IPS DF 6.9 (cell line): ENCODE measurements around the gene FOXK1.
"Not testable (repeated sequence)": the region's sequence is repeated elsewhere in the genome, so short reads cannot be mapped to it uniquely, and the experiment has no call there.

Experiments
- DNase-seq: peaks from one replicate; pipeline ENCODE4 v3.0.0-alpha.2; 2013; ENCODE audit warnings: low read depth, low spot score
- H3K27ac ChIP-seq: one replicate; pipeline ENCODE4 v1.5.1; 2013; ENCODE audit warnings: low read length, control low read depth
- H3K27me3 ChIP-seq: 2 replicates; pipeline ENCODE4 v1.6.1; 2013; ENCODE audit warnings: mild to moderate bottlenecking, low read length; ENCODE audit not compliant: control insufficient read depth, insufficient read depth
- H3K36me3 ChIP-seq: 2 replicates; pipeline ENCODE4 v1.6.1; 2013; ENCODE audit warnings: low read length; ENCODE audit not compliant: control insufficient read depth, insufficient read depth
- H3K4me1 ChIP-seq: 2 replicates; pipeline ENCODE4 v1.6.1; 2013; ENCODE audit warnings: low read length; ENCODE audit not compliant: control insufficient read depth, insufficient read depth
- H3K4me3 ChIP-seq: 2 replicates; pipeline ENCODE4 v1.5.1; 2013; ENCODE audit warnings: mild to moderate bottlenecking, low read length
- H3K9me3 ChIP-seq: 2 replicates; pipeline ENCODE4 v1.6.1; 2013; ENCODE audit warnings: low read length, inconsistent platforms; ENCODE audit not compliant: control insufficient read depth, insufficient read depth
- WGBS: extraction: QIAGEN DNeasy Blood & Tissue Kit; methylation state at CpG from one replicate; pipeline ENCODE4 v1.1.7; 2013; ENCODE audit warnings: mixed read lengths, missing lambda C conversion rate; ENCODE audit not compliant: insufficient read length, insufficient coverage; 5-methylcytosine and 5-hydroxymethylcytosine counted together

The FOXK1 gene

DNA sequence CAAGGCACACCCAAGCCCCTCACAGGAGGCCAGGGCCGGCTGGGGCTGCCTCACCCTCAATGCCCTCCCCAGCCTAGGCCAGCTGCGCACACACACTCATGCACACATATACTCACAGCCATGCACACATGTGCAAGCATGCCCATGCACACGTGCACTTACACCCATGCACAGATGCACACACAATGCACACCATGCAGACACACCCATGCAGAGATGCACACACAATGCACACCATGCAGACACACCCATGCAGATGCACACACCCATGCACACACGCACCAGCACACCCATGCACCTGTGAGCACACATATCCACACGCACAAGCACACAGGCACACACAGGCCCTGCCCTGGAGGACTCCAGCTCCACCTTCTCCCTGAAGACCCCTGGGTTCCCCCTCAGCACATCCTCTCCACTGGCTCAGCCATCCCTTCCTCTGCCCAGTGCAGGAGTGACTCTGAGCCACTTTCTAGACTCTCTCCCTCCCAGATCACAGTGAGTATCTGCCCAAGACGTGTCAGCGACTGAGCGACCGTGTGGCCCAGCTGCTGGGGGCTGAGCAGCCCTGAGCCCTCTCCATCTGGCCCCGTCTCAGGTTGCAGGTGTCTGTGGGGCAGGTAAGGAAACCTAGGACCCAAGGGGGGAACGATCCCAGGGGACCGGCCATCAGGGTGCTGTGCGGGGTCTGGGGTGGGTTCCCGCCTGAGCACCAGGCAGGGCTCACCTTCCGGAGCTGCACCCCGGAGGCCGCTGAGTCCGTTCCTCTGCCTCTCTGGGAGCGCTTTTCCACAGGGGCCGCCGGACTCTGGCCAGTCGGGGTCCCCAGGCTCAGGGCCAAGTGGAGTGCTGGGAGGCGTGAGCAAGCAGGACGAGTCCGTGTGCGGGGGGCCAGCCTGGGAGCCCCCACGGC is 119.1 kb downstream of the FOXK1 start:
- H3K27me3 ChIP-seq: no peaks in the 10 kb centered on the region
- no peaks in the 10 kb centered on the region for H3K9me3 ChIP-seq
- WGBS: no CpG with 5 or more reads among the region's 27 CpGs
- DNase-seq: no peak
- no peaks in the 10 kb centered on the region for H3K4me1 ChIP-seq
- H3K27ac ChIP-seq: no peak overlapping the region
- H3K36me3 ChIP-seq: no peaks in the 10 kb centered on the region
- H3K4me3 ChIP-seq: no peak overlapping the region

- WGBS: no CpG with 5 or more reads among the region's 18 CpGs
- H3K4me1 ChIP-seq: no peaks in the 10 kb centered on the region
- H3K9me3 ChIP-seq: no peaks in the 10 kb centered on the region
- no peak overlapping the region for H3K27ac ChIP-seq
- H3K27me3 ChIP-seq: no peaks in the 10 kb centered on the region
- no peak overlapping the region for H3K4me3 ChIP-seq
- DNase-seq: no peak
- H3K36me3 ChIP-seq: no peaks in the 10 kb centered on the region
Observed at GRCh38 chr7:4801839-4802231, 119.7 kb downstream of the FOXK1 start.

DNA sequence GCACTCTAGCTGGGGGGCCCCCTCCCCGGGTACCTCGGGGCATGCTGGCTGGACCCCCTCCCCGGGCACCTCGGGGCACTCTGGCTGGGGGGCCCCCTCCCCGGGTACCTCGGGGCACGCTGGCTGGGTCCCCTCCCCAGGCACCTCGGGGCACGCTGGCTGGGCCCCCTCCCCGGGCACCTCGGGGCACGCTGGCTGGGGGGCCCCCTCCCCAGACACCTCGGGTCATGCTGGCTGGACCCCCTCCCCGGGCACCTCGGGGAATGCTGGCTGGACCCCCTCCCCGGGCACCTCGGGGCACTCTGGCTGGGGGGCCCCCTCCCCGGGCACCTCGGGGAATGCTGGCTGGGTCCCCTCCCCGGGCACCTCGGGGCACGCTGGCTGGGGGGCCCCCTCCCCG is 120.5 kb downstream of the FOXK1 start:
- not testable (repeated sequence) for H3K4me1 ChIP-seq, H3K9me3 ChIP-seq, DNase-seq, H3K27me3 ChIP-seq, H3K4me3 ChIP-seq, H3K27ac ChIP-seq, H3K36me3 ChIP-seq
- WGBS: no CpG with 5 or more reads among the region's 23 CpGs

GRCh38 chr7:4803397-4804241 is 121.5 kb downstream of the FOXK1 start:
- Histone ChIP-seq H3K27ac (no peak overlapping the region), H3K27me3 (no peaks in the 10 kb centered on the region), H3K4me3 (no peak overlapping the region), H3K4me1 (no peaks in the 10 kb centered on the region), H3K9me3 (no peaks in the 10 kb centered on the region), H3K36me3 (no peaks in the 10 kb centered on the region)
- no peak for DNase-seq
- no CpG with 5 or more reads among the region's 41 CpGs for WGBS

DNA sequence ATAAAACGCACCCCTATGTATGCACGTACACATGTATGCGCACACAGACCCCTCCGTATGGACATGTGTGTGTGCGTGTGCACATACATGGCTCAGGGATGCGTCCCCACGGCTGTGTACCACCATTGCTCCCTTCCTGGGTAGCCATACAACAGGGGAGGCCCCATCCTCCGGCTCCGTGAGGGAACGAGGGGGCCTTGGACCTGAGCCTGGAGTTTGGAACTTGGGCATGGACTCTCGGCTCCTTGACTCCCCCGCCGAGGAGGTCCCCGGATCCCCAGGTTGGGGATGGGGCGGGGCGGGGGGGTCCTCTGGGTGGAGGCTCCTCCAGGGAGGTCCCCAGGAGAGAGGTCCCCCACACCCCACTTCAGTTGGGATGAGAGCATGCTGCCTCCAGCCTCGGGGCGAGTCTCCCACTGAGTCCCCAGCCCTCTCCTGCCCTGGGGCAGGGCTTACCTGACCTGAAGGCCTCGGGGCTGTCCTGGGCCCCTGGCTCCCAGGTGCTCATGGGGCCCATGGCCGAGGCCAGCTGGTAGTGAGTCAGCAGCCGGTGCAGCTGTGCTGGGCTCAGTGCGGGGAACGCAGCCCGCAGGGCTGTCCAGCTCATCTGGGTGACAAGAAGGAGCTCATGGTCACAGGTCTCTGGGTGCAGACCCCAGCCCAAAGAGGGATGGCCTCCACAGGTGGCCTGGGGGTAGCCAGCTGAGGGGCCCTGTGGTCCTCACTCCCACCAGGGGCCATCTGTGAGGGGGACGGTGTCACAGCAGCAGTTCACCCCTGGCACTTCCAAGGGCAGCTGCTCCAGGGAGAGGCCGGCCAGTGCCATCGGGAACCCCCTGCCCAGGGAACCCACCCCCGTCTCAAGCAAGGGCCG is 123.3 kb downstream of the FOXK1 start:
- Histone ChIP-seq H3K4me3 (no peak overlapping the region), H3K27me3 (no peaks in the 10 kb centered on the region), H3K9me3 (no peaks in the 10 kb centered on the region), H3K4me1 (no peaks in the 10 kb centered on the region), H3K27ac (no peak overlapping the region), H3K36me3 (no peaks in the 10 kb centered on the region)
- no peak for DNase-seq
- WGBS: no CpG with 5 or more reads among the region's 29 CpGs

GRCh38 chr7:4805984-4806300 is 123.8 kb downstream of the FOXK1 start:
- Histone ChIP-seq H3K36me3 (no peaks in the 10 kb centered on the region), H3K27me3 (no peaks in the 10 kb centered on the region), H3K4me3 (no peak overlapping the region), H3K4me1 (no peaks in the 10 kb centered on the region), H3K9me3 (no peaks in the 10 kb centered on the region), H3K27ac (no peak overlapping the region)
- whole genome bisulfite sequencing: no CpG with 5 or more reads among the region's 8 CpGs
- no peak for DNase-seq

DNA sequence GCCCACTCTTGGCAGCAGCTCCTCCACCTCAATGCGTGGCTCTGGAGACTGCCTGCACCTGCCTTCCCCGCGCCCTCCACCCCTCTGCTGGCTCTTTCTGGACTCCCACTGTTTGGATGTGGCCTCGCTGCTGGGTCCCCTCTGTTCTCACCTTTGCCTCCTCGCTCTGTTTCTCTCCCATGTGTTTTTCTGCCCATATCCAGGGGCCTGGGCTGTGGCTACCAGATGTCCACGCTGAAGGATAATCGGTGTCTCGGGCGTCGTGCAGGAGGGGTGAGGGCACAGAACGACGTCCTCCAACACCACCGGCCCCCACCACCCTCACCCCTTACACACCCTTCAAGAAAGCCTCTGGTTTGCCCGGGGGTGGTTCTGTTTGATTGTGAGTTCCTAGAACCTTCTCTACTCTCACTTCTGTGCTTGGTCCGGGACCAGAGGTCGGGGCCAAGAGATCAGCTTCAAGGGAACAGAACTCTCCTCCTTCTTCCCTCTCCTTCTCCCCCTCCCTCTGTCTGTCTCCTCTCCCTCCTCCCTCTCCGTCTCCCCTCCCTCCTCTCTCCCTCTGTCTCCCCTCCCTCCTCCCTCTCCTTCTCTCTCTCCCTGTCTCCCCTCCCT is 125.0 kb downstream of the FOXK1 start:
- WGBS: no CpG with 5 or more reads among the region's 17 CpGs
- H3K27me3 ChIP-seq: no peaks in the 10 kb centered on the region
- H3K36me3 ChIP-seq: no peaks in the 10 kb centered on the region
- DNase-seq: no peak
- peaks cover 2% of the 10 kb centered on the region; the same call in 1 of the 2 replicates for H3K9me3 ChIP-seq
- no peak overlapping the region for H3K4me3 ChIP-seq
- no peak overlapping the region for H3K27ac ChIP-seq
- no peaks in the 10 kb centered on the region for H3K4me1 ChIP-seq

DNA sequence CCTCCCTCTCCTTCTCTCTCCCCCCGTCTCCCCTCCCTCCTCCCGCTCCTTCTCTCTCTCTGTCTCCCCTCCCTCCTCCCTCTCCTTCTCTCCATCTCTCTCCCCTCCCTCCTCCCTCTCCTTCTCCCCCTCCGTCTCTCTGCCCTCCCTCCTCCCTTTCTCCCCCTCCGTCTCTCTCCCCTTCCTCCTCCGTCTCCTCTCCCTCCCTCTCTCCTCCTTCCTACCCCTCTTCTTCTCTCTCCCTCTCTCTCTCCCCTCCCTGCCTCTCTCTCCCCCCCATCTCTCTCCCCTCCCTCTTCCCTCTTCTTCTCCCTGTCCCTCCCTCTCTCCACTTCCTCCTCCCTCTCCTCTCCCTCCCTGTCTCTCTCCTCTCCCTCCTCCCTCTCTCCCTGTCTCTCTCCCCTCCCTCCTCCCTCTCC is 125.5 kb downstream of the FOXK1 start:
- no peaks in the 10 kb centered on the region for H3K4me1 ChIP-seq

DNA sequence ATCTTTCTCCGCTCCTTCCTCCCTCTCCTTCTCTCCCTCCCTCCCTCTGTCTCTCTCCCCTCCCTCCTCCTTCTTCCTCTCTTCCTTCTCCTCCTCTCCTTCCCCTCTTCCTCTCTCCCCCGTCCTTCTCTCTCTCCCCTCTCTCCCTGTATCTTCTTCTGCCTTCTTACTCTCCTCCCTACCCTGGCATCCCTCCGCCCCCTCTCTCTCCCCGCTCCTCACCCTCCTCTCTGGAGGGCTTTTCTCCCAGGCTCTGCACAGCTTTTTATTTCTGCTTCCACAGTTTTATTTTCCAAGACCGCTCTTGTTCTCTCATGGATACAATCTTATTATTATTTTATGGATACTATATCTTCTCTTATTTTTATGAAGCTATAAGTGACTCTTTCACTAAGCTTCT is 125.9 kb downstream of the FOXK1 start:
- Histone ChIP-seq H3K27me3 (no peaks in the 10 kb centered on the region), H3K9me3 (peaks cover 2% of the 10 kb centered on the region; the same call in 1 of the 2 replicates), H3K27ac (no peak overlapping the region), H3K4me1 (no peaks in the 10 kb centered on the region), H3K4me3 (no peak overlapping the region), H3K36me3 (no peaks in the 10 kb centered on the region)
- DNase-seq: no peak
- no CpG with 5 or more reads among the region's 5 CpGs for WGBS

More for the DNA sequence above, 125.5 kb downstream of the FOXK1 start:
- Histone ChIP-seq H3K27ac (no peak overlapping the region), H3K9me3 (peaks cover 2% of the 10 kb centered on the region; the same call in 1 of the 2 replicates), H3K4me3 (no peak overlapping the region), H3K36me3 (no peaks in the 10 kb centered on the region), H3K27me3 (no peaks in the 10 kb centered on the region)
- WGBS: 100% methylated on average over 2 of the region's 5 CpGs
- no peak for DNase-seq
